Epithelial cell of proximal tubule (primary cell): ENCODE measurements around the gene DUSP1. TPM values are rescaled to one million over a fixed set of nuclear protein-coding genes. Genes with fewer than 3 reads are reported as not detected.
A peak's percentile ranks its signal among the peaks of the same experiment; 100 is the strongest.

Source experiments
- DNase-seq: peaks from one replicate; pipeline ENCODE4 v3.0.0-alpha.2; 2011; ENCODE audit warnings: low read depth
- H3K4me3 ChIP-seq: 2 replicates; pipeline ENCODE4 v1.5.1; 2011; ENCODE audit warnings: low read depth, mild to moderate bottlenecking, low read length
- total RNA-seq: library from RNA; depleted of rRNA; stranded (reverse); fragments of >200 nt; gene quantifications from 2 replicates; pipeline ENCODE4 v1.2.3, GENCODE V29; 2015
- TF ChIP-seq, protein P1 (sequence below): conservative IDR thresholded peaks from 2 replicates; pipeline ENCODE4 v1.5.1; 2012; ENCODE audit warnings: low read depth, mild to moderate bottlenecking, low read length

DUSP1 gene
- total RNA-seq, 1 donor from 2014 or later, result 215 TPM

DNA sequence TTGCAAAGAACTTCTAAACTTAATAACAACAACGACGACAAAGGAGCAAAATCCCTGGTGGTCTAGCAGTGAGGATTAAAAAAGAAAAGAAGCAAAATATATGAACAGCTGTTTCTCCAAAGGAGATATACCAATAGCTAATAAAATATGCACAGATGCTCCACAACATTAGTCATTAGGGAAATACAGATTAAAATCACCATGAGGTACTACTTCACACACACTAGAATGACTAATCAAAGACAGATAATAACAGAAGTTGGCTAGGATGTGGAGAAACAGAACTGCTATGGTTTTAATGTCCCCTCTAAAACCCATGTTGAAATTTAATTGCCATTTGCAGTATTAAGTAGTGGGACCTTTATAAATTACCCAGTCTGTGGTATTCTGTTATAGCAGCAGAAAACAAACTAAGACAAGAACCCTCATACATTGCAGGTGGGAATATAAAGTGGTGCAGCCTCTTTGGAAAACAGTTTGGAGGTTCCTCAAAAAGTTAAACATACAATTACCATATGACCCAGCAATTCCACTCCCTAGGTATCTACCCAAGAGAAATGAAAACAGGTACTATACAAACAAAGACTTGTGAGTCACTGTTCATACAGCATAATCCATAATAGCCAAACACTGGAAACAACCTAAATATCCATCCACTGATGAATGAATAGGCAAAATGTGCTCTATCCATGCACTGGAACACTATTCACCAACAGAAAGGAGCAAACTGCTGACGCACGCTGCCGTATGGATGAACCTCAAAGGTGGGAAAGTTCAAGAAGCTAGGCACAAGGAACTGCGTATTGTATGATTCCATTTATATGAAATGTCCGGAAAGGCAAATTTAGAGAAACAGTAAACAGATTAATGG is 11.4 kb upstream of the DUSP1 start:
- DNase-seq, result no peak
- H3K4me3 ChIP-seq, result no peak overlapping the region
- TF ChIP-seq, protein P1, sequence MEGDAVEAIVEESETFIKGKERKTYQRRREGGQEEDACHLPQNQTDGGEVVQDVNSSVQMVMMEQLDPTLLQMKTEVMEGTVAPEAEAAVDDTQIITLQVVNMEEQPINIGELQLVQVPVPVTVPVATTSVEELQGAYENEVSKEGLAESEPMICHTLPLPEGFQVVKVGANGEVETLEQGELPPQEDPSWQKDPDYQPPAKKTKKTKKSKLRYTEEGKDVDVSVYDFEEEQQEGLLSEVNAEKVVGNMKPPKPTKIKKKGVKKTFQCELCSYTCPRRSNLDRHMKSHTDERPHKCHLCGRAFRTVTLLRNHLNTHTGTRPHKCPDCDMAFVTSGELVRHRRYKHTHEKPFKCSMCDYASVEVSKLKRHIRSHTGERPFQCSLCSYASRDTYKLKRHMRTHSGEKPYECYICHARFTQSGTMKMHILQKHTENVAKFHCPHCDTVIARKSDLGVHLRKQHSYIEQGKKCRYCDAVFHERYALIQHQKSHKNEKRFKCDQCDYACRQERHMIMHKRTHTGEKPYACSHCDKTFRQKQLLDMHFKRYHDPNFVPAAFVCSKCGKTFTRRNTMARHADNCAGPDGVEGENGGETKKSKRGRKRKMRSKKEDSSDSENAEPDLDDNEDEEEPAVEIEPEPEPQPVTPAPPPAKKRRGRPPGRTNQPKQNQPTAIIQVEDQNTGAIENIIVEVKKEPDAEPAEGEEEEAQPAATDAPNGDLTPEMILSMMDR, result no peak

DNA sequence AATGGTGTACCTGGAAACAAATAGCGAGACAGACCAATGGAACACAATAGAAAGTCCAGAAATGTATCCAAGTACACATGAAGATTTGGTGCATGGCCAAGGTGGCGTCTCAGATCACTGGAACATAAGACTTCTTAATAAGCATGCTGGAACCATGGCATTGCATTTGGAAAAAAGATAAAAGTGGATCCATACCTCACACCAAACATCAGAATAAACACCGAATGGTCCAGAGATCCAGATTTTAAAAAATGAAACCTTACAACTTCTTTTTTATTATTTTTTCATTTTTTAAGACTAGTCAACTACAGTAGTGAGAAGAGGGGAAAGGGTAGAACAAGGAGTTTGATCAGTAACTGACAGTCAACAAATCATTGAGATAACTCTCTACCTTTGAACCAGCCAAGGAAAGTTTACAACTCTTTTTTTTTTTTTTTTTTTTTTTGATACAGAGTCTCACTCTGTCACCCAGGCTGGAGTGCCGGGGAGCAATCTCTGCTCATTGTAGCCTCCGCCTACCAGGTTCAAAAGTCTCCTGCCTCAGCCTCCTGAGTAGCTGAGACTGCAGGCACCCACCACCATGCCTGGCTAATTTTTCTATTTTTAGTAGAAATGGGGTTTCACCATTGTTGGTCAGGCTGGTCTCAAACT is 8.8 kb upstream of the DUSP1 start:
- DNase-seq, result no peak
- TF ChIP-seq, protein P1, result no peak
- no peak overlapping the region for H3K4me3 ChIP-seq

DNA sequence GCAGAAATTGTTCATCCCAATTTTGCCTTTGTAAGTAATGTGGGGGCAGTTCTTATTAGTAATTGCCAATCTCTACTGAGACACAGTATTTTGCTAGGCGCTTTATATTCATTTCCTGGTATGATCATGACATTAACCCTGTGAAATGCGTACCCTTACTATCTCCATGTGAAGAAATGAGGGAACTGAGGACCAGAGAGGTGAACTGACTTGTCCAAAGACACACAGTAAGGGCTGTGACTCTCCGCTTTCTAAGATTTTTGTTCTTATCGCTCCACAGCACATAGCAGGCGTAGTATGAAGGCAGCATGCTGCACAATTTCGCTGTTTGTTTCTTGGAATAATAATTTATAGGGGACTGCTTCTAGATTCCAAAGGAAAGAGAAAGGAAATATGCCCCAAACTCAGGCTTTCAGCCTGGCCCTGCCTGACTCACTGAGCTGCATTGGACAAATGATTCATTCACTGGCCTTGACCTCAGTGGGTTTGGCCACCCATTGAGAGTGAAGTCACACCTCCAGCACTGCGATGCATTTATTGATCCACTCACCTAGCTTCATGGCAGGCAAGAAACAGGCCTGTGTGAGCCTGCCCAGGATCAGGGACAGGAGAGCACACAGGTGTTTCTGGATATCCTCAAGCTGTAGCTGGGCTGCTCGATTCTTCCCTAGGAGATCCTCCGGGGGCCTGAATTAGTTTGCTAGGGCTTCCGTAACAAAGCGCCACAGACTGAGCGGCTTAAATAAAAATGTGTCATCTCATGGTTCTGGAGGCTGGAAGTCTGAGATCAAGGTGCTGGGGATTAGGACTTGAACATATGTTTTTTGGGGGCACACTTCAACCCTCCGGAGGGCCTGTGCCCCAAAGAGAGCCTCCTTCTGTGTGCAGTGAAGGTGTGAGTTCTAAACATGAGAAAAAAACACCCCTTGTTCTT is 7.2 kb upstream of the DUSP1 start:
- no peak overlapping the region for H3K4me3 ChIP-seq
- peak; percentile 72 for DNase-seq
- TF ChIP-seq, protein P1, result no peak

DNA sequence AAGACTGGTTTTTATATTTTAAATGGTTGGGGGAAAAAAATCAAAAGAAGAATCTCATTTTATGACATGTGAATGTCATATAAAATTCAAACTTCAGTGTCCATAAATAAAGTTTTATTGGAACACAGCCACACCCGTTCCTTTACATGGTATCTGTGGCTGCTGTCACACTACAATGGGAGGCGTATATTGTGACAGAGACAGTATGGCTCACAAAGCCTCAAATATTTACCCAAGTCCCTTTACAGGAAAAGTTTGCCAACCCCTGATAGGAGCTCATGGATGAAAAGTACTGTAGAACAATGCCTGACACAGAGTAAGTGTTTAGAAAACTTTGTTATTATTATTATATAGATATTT is 5.2 kb upstream of the DUSP1 start:
- DNase-seq, result no peak

DNA sequence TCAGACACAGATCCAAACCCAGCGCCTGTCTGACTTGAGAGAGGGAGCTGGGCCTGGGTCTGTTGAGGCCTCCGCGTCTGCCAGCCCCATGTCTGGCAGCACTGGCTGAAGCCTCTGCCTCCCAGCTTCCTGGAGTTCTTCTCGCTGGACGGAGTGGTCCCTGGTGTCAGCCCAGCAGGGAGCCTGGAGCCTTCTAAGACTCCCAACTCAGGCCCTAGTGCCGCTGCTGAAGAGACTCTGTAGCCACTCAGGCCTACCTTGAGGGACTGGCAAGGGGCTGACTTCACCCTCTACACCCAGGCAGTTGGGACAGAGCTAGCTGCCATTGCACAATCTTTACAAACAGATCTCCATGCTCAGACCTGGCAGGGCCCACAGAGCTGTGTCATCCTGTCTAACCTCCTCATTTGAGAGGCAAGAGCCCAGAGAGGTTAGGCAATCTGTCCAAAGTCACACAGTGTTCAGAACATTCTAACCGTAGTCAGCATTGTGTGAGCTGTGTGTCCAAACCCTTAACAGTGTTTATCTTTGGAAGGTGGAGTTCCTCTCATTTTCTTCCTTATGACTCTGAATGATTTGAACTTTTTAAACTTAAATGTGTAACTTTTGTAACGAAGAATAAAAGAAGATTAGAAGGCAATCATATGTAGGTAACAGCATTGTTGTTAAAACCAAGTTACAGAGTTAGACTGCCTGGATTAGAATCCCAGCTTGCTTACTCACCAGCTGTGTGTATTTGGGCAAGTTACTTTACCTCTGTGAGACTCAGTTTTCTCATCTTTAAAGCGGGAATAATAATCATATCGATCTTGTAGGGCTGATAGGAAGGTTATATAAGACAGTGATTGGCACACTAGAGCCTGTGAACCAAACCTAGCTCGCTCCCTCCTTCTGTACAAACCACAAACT is 4.6 kb upstream of the DUSP1 start:
- DNase-seq, result peak; percentile 85
- TF ChIP-seq, protein P1, result no peak
- H3K4me3 ChIP-seq, result no peak overlapping the region

More for the DNA sequence above, 5.2 kb upstream of the DUSP1 start:
- no peak overlapping the region for H3K4me3 ChIP-seq
- TF ChIP-seq, protein P1, result no peak
